Hindlimb muscle (tissue), 1 donor: ENCODE measurements around the gene MALSU1. TPM values are rescaled to one million over a fixed set of nuclear protein-coding genes. Genes with fewer than 3 reads are reported as not detected.
A peak's percentile ranks its signal among the peaks of the same experiment; 100 is the strongest.

Source experiments
- DNase-seq: peaks from one replicate; pipeline ENCODE4 v3.0.0-alpha.2; 2013
- polyA plus RNA-seq: library from polyadenylated mRNA; unstranded; fragments of 120-200 nt; gene quantifications from one replicate; pipeline ENCODE4 v1.2.1, GENCODE V29; 2013; ENCODE audit not compliant: insufficient read length

Gene MALSU1
- polyA plus RNA-seq, 1 donor: 95.2 TPM

- no peak for DNase-seq
Observed at GRCh38 chr7:23336799-23337283, 37.7 kb downstream of the MALSU1 start.

GRCh38 chr7:23337374-23337773 is 38.2 kb downstream of the MALSU1 start:
- no peak for DNase-seq

GRCh38 chr7:23338439-23338838 is 39.3 kb downstream of the MALSU1 start:
- no peak for DNase-seq

GRCh38 chr7:23338863-23339262 is 39.7 kb downstream of the MALSU1 start:
- no peak for DNase-seq

- DNase-seq: no peak
Observed at GRCh38 chr7:23341846-23342598, 42.9 kb downstream of the MALSU1 start.

GRCh38 chr7:23343102-23343501 is 44.0 kb downstream of the MALSU1 start:
- DNase-seq: no peak

- DNase-seq: no peak
Observed at GRCh38 chr7:23343806-23344475, 44.8 kb downstream of the MALSU1 start.

- DNase-seq: peak; percentile 31
Observed at GRCh38 chr7:23345601-23346000, 46.5 kb downstream of the MALSU1 start.

GRCh38 chr7:23346316-23346715 is 47.2 kb downstream of the MALSU1 start:
- no peak for DNase-seq

- DNase-seq: no peak
Observed at GRCh38 chr7:23347033-23347681, 48.0 kb downstream of the MALSU1 start.

GRCh38 chr7:23347682-23348180 is 48.6 kb downstream of the MALSU1 start:
- DNase-seq: no peak

- no peak for DNase-seq
Observed at GRCh38 chr7:23349484-23350157, 50.5 kb downstream of the MALSU1 start.

- no peak for DNase-seq
Observed at GRCh38 chr7:23350466-23350865, 51.3 kb downstream of the MALSU1 start.

GRCh38 chr7:23353172-23353571 is 54.0 kb downstream of the MALSU1 start:
- DNase-seq: no peak

- no peak for DNase-seq
Observed at GRCh38 chr7:23356168-23356567, 57.0 kb downstream of the MALSU1 start.

GRCh38 chr7:23356726-23357125 is 57.6 kb downstream of the MALSU1 start:
- no peak for DNase-seq

- peak; percentile 46 for DNase-seq
Observed at GRCh38 chr7:23357190-23358093, 58.3 kb downstream of the MALSU1 start.

- no peak for DNase-seq
Observed at GRCh38 chr7:23358152-23358674, 59.1 kb downstream of the MALSU1 start.
